ENCODE measurements around the gene MAFG.

DNA sequence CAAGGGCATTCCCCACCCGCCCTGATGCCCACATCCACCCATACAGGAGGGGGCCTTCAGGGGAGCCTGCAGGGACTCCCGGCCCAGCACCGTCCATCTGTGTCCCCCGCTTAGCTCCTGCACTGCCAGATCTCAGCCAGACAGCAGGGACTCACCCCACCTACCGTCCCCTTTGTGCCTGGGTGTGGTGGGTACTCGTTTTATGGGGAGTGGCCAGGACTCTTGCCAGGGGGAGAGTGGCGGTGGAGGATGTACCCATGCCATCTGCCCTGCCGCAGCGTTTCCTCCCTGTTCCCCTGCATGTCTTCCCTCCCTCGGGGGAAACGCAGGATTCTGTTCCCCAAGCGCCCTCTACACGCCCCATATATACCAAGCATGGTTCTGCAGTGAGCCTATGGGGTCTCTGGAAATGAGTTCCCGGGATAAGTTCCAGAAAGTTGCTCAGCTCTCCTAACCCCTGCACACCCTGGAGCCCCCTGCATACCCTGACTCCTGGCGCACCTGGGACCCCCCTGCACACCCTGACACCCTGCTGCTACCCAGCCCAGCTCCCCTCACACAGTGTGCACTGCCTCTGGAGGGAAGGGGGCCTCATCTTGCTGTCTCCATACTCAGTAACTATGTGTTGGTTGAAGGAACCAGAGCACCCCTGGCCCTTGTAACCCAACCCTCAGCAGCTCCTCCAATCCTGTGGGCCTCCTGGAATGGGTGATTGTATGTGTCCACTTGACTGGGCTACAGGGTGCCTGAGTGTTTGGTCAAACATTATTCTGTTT is 4.2 kb upstream of the MAFG start:
- TF ChIP-seq, protein P1, sequence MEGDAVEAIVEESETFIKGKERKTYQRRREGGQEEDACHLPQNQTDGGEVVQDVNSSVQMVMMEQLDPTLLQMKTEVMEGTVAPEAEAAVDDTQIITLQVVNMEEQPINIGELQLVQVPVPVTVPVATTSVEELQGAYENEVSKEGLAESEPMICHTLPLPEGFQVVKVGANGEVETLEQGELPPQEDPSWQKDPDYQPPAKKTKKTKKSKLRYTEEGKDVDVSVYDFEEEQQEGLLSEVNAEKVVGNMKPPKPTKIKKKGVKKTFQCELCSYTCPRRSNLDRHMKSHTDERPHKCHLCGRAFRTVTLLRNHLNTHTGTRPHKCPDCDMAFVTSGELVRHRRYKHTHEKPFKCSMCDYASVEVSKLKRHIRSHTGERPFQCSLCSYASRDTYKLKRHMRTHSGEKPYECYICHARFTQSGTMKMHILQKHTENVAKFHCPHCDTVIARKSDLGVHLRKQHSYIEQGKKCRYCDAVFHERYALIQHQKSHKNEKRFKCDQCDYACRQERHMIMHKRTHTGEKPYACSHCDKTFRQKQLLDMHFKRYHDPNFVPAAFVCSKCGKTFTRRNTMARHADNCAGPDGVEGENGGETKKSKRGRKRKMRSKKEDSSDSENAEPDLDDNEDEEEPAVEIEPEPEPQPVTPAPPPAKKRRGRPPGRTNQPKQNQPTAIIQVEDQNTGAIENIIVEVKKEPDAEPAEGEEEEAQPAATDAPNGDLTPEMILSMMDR (conservative IDR thresholded peaks at IDR 0.05 in 1 of 2, IDR thresholded peaks at IDR 0.05 in 1 of 2; ENCODE audit: extremely low read depth in 1 of 2, insufficient read depth in 1 of 2, low read depth in 1 of 2, low read length in 2 of 2), result no peak
- TF ChIP-seq EZH2 (IDR thresholded peaks at IDR 0.05; ENCODE audit: borderline replicate concordance, low read length), result no peak
